GM18861 (cell line): ENCODE data around the gene IFT52.

ENCODE experiments used
- ATAC-seq: cut with Tn5 transposase; IDR thresholded peaks from one replicate; pipeline ENCODE4 v1.9.1; 2021; ENCODE audit not compliant: unreplicated experiment

Gene IFT52, protein sequence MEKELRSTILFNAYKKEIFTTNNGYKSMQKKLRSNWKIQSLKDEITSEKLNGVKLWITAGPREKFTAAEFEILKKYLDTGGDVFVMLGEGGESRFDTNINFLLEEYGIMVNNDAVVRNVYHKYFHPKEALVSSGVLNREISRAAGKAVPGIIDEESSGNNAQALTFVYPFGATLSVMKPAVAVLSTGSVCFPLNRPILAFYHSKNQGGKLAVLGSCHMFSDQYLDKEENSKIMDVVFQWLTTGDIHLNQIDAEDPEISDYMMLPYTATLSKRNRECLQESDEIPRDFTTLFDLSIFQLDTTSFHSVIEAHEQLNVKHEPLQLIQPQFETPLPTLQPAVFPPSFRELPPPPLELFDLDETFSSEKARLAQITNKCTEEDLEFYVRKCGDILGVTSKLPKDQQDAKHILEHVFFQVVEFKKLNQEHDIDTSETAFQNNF

DNA sequence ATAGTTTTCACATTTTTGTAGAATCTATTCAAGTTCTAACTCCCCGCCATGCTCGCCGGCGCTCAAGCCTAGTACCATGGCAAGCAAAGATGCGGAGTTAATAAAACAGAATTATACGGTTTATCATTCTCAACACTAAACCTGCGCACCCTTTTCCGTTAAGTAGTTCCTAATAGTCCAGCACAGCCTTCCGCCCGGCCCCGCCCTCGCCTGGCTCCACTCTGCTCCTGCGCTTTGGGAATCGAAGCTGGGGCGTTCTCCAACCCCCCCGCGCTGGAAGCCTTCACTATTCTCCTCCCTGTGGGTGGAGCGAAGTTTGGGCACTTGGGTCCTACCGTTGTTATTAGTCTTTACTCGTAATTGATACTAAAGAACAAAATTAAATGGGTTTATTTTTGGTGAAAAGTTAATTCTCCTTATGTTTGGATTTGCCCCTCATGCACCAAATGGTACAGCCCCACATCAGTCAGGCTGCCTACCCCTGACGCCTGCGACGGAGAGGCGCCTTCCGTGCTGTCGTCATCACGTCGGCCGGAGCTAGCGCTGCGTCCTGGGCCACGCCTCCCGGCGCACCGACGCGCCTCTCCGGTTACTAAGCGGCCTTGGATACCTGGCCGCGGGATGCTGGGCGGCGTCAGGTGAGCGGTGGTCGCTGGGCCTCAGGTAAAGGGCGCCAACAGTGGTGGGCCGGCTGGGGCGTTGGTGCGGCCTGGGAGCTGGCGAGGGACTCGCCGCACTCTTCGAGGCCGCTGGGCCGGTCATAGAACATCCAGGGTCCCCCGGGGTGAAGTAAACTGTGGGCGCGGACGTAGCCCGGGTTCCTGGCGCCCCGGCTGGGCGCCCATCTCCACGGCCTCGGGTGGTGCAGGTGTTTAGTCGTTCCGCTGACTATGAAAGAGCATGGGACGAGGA is at the start of gene IFT52:
Gene IFT52, plus strand, starts transcription at position 546 of the 912 bp plus-strand sequence. CDS start 3,762 bp downstream, outside the sequence.
- peak; percentile 98 for ATAC-seq

DNA sequence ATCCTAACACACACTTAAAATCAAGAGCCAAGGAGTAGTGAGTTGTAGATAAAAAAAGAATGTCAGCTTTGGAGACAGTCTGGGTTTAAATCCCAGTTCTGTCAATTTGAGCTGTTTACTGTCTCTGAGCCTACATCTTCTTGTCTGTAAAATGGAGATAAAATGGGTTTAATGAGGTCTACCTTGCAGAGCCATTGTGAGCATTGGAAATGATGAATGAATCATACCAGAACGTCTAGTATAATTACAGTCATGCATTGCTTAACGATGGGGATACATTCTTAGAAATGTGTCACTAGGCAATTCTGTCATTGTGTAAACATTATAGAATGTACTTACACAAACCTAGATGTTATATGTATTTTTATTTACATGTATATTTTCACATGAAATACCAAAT is 49.5 kb upstream of the IFT52 start:
- no peak for ATAC-seq

DNA sequence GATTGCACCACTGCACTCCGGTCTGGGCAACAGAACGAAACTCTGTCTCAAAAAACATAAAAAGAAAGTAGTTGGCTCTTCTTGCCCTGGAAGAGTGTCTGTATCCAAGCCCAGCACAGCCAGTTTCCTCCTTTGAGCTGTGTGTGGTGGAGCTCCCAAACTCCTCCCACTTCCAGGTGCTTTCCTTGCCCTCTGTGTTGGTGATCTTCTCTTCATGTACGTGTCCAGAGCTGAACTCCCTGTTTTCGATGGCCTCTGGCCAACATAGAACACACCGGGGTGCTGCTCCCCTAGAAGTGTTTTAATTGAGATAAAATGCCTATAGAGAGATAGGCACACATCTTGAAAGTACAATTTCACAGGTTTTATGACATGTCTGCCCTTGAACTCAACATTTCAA is 48.6 kb upstream of the IFT52 start:
- no peak for ATAC-seq

DNA sequence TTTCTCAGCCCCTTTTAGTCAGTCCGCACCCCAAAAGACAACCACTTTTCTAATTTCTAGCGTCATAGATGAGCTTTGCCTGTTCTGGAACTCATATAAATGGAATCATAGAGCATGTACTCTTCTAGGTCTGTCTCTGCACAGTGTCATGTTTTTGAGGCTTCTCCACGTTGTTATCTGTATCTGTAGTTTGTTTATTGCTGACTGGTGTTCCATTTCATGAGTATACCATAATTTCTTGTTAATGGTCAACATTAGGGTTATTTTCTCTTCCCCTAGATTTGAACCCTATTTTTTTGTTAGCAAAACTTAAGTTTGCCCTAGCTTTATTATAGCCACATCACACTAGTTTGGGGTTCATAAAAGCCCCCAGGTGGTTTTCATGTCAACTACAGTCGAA is 48.1 kb upstream of the IFT52 start:
- ATAC-seq = no peak

DNA sequence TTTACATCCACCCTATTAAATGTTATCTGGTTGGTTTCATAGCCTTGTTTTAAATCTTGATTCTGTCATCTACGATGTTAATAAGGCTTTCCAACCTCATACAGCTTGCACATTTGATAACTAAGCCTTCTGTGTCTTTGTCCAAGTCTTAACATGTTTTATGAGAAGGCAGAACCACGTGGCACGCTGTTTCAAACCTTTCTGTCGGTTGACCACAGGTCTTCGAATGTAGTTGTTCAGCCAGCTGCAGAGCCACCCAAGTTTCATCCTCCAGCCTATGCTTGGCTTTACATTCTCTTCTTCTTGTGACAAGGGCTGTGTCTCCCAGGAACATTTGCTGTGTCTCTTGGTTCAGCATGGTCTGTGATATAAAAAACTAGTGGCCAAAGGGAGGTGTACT is 47.6 kb upstream of the IFT52 start:
- ATAC-seq = no peak

DNA sequence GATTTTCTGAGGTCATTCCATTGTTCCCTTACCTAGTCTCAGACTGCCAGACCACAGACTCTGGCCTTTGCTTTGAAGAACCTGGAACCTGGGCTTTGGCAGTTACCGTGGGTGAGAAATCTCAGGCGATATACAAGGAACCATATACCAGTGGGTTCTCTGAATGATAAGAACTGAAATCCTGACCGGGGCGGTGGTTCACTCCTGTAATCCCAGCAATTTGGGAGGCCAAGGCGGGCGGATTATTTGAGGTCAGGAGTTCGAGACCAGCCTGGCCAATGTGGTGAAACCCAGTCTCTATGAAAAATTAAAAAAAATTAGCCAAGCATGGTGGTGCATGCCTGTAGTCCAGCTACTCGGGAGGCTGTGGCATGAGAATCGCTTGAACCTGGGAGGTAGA is 46.2 kb upstream of the IFT52 start:
- no peak for ATAC-seq

DNA sequence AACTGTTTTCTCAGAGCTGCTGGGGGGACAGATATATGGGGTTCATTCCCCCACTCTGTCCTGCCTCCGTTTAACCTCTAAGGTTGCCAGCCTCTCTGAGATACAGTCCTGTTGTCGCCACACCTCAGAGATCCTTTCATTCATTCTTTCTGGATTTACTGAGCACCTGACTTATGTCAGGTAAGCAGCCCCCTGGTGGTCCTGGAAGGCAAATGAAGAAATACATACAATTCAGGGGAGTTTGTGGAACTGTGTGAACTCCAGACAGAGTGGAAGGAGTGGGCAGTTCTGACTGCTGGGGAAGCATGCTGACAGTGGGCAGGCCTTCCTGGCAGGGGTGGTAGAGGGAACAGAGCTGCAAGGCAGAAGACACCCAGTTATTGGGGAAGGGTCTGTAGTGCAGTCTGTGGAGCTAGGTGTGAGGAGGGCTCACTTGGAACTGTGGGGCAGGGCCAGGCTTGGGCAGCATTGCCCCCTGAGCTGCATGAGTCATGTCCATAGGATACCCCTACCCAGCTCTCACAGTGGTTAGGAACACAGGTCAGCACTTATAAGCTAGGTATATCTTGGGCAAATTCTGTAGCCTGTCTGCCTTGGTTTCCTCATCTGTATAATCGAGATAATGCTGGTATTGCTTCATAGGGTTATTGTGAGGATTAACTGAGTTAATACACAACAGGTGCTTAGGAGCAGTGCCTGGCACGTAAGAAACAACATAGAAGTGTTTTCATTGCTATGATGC is 44.7 kb upstream of the IFT52 start:
- ATAC-seq = no peak

DNA sequence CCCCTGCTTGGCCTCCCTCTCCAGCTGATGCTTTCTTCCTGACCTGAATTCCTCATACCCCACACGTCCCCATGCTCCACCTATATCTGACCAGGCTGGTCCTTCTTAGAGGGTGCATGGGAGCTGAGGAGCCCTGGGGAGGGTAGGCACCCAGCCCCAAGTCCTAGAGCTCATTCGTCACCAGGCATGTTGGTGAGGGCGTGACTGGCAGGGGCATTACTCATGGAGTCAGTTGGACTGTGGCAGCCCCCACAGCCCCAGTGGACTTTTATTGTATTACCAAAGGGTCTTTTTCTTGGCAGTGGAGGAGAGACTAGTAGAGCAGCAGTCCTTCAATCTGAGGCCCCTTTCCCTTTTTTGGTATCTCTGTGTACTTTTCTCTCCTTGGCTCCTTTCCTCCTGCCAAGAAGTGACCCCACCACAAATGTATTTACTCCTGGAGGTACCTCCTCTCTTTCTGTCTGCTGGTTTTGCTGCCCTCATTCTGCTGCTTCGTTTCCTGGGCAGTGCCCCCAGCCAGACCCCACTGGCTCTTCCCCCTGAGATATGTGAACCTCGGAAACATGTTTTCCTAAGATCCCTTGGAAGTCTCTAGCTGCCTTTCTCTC is 42.4 kb upstream of the IFT52 start:
- ATAC-seq = no peak

DNA sequence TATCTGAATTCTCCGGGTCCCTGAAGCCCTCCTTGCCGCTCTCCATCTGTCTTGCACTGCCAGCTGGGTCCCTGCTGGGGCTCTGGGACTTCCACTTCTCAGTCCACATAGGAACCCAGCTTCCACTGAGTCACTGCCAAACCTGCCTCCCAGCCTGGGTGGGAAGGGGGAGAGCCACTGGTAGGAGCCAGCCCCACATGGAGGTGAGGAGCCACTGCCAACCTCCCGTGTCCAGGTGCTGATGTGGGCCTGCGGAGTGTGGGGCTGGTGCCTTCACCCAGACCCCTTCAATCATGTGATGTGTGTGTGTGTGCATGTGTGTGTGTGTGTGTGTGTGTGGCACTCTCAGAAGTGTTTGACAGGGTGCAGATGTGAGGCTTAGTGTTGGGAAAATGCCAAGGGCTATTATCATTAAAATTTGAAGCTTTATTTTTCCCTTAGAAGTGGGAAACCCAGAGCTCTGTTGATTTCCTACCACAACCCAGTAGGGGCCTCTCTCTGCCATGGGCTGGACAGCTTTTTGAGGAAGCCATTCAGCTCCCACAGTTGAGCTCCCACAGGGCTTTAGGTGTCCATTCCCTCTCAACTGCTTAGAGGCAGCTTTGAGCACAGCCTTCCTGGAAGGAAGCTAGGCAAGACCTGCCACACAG is 41.2 kb upstream of the IFT52 start:
- ATAC-seq = no peak

DNA sequence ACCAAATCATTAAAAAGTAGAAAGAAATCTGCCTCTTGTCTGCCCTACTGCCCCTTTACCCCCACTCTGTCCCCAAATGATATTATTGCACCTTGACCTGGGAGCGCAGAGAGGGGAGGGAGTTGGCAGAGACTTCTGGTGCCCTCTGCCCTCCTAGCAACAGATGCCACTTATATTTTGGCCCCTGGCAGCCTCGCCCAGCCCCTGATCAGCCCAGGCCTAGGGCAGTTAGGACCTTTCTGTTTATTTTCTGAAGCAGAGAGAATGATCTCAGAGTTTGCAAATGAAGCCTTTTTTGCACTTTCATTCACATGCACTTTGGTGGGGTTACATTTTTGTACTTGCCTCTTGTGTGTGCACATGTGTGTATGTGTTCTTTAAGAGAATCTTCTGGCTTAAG is 40.3 kb upstream of the IFT52 start:
- ATAC-seq = no peak

DNA sequence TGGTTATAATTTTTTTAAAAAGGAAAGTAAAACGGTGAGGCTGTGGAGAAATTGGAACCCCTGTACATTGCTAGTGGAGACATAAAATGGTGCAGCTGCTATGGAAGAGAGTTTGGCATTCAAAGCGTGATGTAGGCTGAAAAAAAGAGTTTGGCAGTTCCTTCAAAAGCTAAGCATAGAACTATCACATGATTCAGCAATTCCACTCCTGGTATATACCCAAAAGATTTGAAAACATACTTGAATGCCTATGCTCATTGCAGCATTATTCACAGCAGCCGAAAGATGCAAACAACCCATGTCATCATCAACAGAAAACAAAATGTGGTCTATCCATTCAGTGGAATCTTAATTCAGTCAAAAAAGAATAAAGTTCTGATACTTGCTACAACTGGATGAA is 36.4 kb upstream of the IFT52 start:
- no peak for ATAC-seq

DNA sequence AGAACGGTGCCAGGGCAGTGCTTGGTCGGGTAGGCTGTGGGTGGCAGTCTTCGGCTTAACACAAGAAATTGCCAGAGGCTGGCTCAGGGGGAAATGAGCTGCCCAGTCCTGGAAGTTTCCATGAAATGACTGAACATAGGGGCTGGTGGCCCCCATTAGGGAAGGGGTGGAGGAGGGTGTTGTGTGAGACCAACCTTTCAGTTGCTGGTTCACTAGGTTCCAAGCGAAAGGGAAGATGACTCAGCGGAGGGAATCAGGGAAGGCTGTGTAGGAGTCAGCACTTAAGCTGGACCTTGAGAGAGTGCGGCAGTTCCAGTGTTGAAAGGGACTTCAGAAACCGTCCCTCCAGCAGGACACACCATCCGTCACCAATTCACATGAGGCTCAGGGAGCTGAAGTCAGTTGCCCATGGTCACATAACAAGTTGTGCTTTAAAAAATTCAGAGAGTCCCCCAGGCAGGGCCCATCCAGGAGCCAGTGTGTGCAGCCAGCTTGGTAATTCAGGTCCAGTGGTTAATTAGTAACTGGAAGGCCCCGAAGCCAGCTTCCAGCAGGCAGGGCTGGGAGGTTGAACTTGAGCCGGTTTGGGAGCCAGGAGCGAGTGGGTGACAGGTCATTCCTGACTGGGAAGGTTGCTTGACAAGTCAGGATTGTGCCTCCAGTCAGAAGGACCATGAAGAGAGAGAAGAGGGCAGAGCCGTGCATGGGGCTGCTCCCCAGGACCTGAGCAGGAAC is 32.2 kb upstream of the IFT52 start, which contains the start of gene SGK2:
Gene SGK2, plus strand, starts transcription at position 616 of the 735 bp plus-strand sequence. CDS start 7,469 bp downstream, outside the sequence.
- ATAC-seq = no peak

DNA sequence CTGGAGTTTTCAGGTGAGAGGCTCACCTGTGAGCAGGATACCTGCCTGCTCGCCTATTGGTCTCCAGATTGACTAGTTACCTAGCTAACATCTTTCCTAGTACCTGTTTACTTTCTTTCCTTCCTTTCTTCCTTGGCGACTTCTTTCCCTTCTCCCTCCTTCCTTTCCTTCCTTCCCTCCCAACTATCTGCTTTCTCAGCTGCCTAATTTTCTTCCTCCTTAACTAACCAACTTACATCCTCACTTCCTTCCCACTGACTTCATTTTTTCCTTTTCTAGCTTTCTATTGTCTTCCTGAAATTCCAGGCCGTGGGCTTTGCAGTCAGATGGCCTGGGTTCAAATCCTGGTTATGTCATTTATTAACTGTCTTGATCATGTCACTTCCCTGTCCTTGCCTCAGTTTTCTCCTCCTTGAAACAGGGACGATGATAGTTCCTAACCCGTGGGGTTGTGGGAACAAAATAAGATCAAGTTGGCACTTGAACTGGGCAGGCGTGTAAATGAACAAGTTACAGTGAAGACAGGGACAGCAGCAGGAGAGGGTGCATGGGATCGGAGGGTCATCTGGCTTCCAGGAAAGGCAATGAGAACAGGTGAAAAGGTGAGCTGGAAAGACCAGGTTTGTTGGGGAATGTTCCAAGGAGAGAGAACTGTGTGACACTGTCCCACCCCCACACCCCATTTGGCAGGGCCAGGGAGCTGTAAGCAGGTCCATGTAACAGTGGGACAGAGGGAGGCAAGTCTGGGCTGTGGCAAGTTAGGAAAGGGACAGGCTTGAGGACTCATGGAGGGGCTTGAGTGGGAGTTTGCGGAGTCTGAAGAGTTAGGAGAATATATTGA is 31.4 kb upstream of the IFT52 start:
- ATAC-seq = no peak

DNA sequence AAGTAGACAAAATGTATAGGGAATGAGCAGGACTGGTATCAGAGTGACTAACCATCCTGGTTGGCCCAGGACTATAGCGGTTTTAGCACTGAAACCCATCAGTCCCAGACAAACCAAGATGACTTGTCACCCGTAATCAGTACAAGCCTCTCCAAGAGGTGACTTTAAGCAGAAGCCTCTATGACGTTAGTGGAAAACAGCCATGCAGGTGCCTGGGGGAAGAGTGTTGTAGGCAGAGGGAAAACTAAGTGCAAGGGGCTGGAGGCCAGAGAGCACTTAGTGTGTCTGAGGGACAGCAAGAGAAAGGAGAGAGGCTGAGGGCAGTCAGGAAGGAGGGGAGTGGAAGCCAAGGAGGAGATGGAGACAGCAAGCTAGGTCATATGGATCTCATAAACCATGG is 29.8 kb upstream of the IFT52 start:
- no peak for ATAC-seq

DNA sequence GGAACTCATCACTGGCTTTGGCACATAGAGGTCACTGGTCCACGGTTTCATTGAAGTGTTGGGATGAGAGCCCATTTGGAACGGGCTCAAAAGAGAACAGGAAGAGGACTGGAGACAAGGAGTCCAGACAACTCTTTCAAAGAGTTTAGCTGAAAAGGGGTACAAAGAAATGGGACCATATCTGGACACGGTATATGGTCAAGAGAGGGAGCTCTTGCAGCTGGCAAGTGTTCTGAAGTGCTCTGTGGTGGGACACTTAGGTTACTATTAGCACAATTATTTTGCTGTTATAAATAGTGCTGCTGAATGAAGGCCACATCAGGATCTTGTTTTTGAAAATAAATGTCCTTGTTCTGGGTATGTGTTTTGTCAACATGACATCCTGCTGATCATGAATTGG is 27.3 kb upstream of the IFT52 start:
- no peak for ATAC-seq

DNA sequence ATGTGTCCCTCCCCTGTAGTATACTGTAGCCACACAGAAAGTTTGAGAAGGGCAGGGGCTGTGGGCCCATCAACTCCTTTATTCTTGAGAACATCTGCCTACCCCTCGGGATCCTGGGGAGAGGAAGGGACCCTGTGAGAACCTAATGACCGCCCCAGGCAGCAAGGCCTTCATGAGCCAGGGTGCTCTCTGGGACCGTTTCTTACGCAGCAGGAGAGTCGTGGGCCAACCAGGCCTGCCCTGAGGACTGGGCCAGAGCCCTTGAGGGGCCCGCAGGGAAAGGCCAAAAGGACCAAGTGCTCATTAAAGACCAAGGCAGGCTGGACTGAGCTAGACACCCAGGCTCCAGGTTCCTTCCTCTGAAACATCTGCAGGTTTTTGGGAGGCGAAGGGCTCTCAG is 26.7 kb upstream of the IFT52 start:
- no peak for ATAC-seq

DNA sequence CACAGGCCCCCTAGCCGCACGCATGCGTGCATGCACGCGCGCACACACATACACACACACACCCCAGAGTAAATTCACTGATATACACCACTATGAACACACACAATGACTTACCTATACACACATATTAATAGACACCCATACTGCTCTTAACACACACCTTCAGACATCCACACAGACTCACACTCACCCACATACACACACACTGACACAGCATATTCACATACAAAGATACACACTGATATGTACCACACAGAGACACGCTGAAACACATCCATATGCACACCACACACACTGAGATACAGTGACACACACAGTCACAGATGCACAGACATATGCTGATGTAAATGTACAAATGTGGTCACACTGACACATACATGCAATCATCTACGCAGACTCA is 26.3 kb upstream of the IFT52 start:
- no peak for ATAC-seq

DNA sequence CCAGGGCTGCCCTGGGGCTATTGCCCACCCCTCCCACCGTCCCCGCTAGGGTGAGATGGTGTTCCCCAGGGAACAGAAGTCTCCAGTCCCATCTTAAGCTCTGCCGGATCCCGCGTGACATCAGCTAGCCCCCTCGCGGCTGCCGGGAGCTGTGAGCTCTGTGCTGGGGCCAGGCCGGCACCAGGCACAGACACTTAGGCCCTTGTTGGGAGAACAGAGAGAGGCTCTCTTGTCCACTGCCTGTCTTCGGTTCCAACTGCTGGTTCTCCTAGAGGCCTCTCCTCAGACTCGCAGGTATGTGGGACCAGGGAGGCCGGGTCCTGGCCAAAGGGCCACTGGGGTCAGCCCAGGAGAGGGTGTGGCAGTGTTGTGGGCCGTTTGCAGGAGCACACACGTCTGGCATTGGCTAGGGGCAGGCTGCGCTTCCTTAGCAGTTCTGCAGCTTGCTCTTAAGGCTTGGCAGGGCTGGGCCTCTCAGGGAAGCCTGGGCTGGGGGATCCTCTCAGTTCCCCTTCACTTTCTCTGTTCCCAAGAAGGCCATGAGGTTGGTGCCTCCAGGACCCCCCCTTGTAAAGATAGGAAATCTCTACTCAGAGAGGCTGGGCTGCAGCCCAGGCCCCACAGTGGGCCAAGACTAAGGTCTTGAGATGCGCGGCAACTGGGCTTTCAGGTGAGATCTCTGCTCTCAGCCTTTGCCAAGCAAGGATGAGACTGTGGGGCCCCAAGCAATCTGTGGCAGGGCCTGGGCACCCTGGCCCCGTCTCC is 25.6 kb upstream of the IFT52 start:
- ATAC-seq = no peak
